Suppressor macrophage treated with lipopolysaccharide for 4 hours (primary cell): ENCODE data around the gene NEU4.

Experiments used
- DNase-seq: peaks from one replicate; pipeline ENCODE4 v3.0.0-alpha.2; 2020

The NEU4 gene

GRCh38 chr2:241854342-241855244 lies 45.6 kb downstream of the NEU4 start:
- no peak for DNase-seq

- DNase-seq: no peak
Measured at GRCh38 chr2:241855245-241855887, 46.4 kb downstream of the NEU4 start.

DNA sequence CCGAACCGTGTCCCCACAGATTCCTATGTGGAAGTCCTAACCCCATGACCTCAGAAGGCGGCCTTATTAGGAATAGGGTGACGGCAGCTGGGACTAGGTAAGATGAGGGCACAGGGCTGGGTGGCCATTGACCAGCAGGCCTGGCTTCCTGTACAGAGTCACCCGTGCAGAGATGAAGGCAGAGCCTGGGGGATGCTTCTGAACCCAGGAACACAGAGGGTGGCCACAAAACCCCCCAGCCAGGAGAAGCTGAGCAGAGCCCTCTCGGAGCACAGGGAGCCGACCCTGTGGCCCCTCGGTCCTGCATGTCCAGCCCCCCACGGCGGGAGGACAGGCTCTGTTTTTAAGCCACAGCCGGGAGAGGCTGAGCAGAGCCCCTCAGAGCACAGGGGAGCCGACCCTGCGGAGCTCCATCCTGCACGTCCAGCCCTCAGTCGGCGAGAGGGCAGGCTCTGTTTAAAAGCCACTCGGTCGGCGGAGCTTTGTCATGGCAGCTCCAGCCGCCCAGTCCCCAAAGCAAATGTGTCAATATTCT lies 47.0 kb downstream of the NEU4 start:
- no peak for DNase-seq

DNA sequence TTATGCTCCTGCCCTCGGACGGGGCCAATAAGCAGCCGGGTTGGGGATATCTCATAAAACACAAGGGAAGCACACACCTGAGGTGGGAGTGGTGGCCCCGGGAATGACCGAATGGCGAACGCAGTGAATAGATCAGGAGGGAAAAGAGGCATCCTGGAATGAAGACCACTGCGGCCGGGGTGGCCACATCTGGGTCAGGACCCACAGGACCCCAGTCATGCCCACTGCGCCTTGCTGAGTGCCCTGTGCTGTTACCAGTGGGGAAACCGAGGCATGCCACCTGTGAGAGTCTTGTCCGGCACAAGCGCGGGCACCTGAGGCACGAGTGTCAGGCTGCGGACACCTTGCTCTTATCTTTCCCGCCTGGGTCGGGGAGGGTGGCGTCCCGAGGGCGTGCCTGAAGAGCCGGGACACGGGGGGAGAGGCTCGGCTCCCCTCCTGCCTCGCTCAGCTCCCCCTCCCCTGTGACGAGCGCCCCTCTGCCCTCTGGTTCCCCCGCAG lies 48.1 kb downstream of the NEU4 start:
- DNase-seq: no peak

DNA sequence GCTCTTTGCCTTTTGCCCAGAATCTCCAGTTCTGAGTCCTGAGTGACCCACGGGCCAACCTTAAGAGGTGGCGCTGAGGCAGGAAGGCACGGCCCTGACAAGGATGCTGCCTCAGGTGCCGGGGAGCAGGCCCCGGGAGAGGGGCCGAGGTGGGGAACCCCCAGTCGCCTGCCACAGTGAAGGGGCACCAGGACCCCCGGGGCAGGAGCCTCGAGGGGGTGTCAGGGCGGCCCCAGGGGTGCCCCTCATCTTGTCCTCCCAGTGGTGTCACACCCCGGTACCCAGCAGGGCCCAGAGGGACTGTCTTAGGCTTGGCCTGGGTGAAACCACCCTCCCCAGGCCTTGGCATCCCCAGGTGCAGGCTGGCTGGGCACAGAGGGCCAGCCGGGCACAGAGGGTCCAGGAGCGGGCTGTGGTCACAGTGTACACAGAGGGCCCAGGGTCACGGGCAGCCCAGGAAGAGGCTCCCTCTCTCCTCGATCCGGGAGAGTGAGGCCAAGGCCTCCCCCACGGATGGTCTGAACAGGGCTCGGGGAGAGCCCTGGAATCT lies 48.7 kb downstream of the NEU4 start:
- no peak for DNase-seq

DNA sequence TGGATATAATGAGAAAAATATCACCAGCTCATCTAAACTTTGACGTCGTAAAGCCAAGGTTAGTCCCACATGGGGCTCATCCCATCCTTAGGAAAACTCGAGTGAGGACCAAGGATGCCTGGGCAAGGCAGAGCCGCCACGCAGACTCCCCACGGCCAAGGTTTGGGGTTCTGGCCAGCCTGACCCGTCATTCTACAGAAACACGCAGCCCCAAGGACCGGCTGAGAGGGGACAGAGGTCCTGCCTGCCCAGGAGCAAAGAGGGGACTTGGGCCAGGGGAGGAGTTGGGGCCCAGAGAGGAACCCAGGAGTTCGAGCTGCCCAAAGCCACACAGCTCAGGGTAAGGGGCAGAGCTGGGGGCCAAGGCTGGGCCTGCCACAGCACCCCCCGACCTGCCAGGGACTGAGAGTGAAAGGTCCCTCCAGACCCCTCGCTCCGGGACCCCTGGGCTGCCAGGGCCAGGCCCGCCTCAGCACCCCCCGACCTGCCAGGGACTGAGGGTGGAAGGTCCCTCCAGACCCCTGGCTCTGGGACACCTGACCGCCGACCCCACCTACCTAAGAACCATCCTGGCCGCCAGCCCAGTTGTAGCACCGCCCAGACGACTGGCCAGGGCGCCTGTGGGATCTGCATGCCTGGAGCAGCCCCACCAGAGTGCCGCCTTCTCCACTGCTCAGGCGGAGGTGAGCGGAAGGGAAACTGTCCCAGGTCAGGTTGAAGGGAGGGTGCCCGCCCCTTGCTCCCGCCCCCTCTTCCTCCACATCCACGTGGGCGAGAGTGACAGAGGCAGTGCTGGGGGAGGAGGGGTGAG lies 49.4 kb downstream of the NEU4 start, which contains the start of gene PDCD1:
Gene PDCD1, minus strand, starts transcription at position 689 of the 811 bp plus-strand sequence. Its CDS starts 56 bp downstream, at position 633.
- no peak for DNase-seq

- no peak for DNase-seq
Measured at GRCh38 chr2:241859017-241859435, 50.0 kb downstream of the NEU4 start.

DNA sequence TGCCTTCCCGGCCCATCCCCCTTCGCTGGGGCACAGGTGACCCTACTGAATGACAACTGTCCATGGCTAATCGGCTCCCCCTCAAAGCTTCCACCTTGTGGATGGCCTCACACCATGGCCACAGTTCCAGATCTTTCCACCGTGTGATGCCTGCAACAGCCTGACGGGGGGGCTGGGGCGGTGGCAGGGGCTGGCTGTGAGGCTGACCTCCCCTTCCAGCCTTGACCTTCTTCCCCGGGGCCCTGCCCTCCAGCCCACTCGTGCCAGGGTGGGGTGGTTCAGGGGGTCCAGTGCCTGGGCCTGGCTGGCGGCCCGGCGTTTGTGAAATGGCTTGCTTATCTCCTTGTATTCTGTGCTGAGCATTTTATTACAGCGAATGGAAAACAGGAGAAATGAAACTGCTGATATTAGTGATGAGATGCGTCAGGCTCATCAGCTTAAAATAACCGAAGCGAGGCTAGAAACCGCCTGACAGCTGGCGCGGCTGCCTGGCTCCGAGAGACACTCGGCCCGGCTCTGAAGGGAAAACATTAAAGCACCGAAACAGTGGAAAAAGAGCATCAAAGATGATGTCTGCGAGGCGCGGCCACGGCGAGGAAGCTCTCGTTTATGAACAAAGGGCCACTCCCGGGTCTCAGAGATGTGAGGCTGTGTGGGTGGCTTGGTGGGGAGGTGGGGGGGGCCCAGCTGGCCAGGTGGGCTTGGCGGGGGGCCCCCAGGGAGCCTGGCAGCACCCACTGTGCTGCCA lies 50.6 kb downstream of the NEU4 start:
- peak; percentile 85 for DNase-seq

DNA sequence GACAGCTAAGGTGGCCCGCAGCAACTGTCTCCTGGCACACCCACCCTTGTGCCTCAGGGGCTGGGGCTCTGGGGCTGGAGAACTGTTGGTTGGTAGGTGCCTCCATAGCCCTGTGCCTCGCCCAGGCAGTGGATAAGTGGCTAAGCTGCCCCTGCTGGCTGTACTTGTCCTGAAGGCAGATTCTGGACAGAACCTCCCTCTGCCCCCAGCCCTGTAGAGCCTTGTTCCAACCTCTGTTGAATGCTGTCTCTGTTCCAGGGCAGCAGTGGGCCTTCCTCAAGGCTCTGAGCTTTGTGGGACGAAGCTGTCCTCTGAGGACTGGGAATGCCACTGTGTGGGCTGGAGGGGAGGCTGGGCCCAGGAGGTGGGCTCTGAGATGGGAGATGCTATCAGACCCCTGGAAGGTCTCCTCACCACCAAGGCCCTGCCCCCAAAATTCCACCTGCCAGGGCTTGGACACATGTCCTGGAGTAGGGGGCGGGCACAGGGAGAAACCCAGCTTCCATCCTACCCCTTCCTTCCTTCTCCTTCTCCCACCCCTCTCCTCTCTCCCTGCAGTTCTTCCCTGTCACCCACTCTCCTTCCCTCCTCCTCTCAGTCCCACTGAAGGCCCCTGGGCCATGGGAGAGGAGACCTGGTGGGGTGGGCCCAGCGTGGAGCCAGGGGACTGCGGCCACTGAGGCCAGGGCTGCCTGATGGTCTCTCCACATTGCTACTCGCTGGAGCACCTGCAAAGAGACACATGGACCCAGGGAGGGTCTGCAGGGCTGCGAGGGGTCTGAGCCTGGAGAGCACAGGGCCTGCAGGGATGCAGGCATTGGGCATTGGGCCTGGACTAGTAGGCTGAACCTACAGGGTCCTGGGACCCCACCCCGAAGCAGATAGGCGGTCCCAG lies 51.4 kb downstream of the NEU4 start:
- DNase-seq: no peak

GRCh38 chr2:241861264-241861663 lies 52.3 kb downstream of the NEU4 start:
- DNase-seq: no peak

- DNase-seq: no peak
Measured at GRCh38 chr2:241862093-241862492, 53.1 kb downstream of the NEU4 start.

GRCh38 chr2:241862775-241863535 lies 54.0 kb downstream of the NEU4 start:
- no peak for DNase-seq

DNA sequence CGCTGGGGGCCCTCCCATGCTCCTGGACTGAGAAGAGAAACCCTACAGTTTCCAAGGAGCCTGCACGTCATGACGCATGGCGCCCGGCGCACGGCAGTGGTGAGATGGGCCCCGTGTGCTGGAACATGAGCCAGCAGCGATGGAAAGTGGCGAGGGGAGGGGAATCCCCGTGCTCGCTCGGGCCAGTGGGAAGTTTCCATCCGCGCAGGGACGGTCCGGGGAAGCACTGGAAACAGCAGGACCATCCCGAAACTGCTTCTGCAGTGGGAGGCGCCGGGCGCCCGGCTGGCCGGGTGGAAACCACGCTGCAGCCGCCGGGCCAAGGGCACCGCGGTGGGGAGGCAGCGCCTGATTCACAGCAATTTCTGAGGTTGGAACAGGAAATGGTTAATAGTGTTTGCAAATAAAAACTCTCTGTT lies 54.6 kb downstream of the NEU4 start:
- DNase-seq: peak; percentile 85

DNA sequence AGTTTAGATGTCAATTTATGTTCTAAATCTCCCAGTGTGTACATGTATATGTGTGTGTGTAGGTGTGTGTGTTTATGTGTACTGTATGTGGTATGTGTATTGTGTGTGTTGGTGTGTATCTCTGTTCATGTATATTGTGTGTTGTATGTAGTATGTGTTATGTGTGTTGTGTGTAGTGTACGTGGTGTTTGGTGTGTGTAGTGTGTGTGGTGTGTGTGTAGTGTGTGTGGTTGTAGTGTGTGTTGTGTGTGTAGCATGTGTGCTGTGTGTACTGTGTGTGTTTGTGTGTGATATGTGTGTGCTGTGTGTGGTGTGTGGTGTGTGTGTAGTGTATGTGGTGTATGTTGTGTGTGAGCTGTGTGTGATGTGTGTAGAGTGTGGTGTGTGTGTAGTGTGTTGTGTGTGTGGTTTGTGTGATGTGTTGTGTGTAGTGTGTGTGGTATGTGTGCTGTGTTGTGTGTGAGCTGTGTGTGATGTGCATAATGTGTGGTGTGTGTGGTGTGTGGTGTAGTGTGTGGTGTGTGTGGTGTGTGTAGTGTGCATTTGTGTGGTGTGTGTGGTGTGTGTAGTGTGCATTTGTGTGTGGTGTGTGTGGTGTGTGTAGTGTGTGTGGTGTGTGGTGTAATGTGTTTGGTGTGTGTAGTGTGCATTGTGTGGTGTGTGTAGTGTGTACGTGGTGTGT lies 55.3 kb downstream of the NEU4 start:
- DNase-seq: no peak

DNA sequence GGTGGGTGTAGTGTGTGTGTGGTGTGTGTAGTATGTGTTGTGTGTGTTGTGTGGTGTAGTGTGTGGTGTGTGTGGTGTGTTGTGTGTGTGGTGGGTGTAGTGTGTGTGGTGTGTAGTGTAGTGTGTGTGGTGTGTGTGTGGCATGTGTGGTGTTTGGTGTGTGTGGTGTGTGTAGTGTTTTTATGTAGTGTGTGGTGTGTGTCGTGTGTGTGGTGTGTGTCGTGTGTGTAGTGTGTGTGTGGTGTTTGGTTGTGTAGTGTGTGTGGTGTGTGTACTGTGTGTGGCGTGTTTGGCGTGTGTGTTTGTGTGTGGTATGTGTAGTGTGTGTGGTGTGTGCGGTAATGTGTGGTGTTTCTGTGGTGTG lies 55.8 kb downstream of the NEU4 start:
- no peak for DNase-seq

DNA sequence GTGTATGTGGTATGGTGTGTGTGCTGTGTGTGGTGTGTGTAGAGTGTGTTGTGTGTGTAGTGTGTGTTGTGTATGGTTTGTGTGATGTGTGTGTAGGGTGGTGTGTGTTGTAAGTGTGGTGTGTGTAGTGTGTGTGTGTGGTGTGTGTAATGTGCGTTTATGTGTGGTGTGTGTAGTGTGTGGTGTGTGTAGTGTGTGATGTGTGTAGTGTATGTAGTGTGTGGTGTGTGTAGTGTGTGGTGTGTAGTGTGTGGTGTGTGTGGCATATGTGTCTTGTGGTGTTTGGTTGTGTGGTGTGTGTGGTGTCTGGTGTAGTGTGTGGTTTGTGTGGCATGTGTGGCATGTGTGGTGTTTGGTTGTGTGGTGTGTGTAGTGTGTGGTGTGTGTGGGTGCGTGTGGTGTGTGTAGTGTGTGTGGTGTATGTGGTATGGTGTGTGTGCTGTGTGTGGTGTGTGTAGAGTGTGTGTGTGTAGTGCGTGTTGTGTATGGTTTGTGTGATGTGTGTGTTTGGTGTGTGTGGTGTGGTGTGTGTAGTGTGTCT lies 56.5 kb downstream of the NEU4 start:
- no peak for DNase-seq

- DNase-seq: no peak
Measured at GRCh38 chr2:241865957-241866789, 57.2 kb downstream of the NEU4 start.
